Colonic mucosa (tissue), 4 donors: ENCODE measurements around the gene TBCK. TPM values are rescaled to one million over a fixed set of nuclear protein-coding genes. Genes with fewer than 3 reads are reported as not detected.

Source experiments
- DNase-seq: peaks from one replicate; pipeline ENCODE4 v3.0.0-alpha.2; 2020
- H3K27ac ChIP-seq: fragments of 200-600 bp; one replicate; pipeline ENCODE4 v1.8.0; 2021
- H3K27me3 ChIP-seq: fragments of 200-600 bp; one replicate; pipeline ENCODE4 v1.8.0; 2021
- H3K36me3 ChIP-seq: fragments of 200-600 bp; one replicate; pipeline ENCODE4 v1.8.0; 2021
- H3K4me1 ChIP-seq: fragments of 200-600 bp; one replicate; pipeline ENCODE4 v1.8.0; 2021; ENCODE audit warnings: mild to moderate bottlenecking
- H3K4me3 ChIP-seq: fragments of 200-600 bp; one replicate; pipeline ENCODE4 v1.8.0; 2021
- H3K9ac ChIP-seq, 2 donors: one replicate each; pipeline ENCODE4 v1.7.0; 2013; ENCODE audit warnings: control low read depth in 2 of 2, low read depth in 2 of 2, low read length in 2 of 2
- H3K9me3 ChIP-seq: fragments of 200-600 bp; one replicate; pipeline ENCODE4 v1.8.0; 2021
- intact Hi-C: fragments of 100-400 bp; cut with DNase I; formaldehyde crosslinking; loops from one replicate; pipeline ENCODE4 v1.14.1; 2022
- total RNA-seq, 2 donors: library from RNA; stranded (reverse); fragmentation: NEBNext Ultra II Directional in 1 of 2; extraction: Animal tissue kit (Norgen Biotek cat#: 25700) in 1 of 2; gene quantifications; one replicate each; pipeline ENCODE4 v1.2.1, GENCODE V29; 2021
- TF ChIP-seq, protein P1 (sequence below): fragments of 200-600 bp; IDR thresholded peaks from one replicate; pipeline ENCODE4 v1.8.0; 2022; ENCODE audit warnings: antibody characterized with exemption, mild to moderate bottlenecking
- donor health status: healthy.
- donor health status: DM: no; HTN: no; CAD: no.
- donor health status: DM: no; HTN: no; CAD: no.

TBCK gene
- total RNA-seq, 2 donors from 2014 or later: 27.4 to 33.9 TPM

GRCh38 chr4:106183551-106183950, 132.5 kb downstream of the TBCK start:
- intact Hi-C loops: no loop called here
- Histone ChIP-seq H3K4me3 (no peak overlapping the region), H3K27me3 (no peaks in the 10 kb centered on the region), H3K9ac (no peak overlapping the region), H3K4me1 (no peaks in the 10 kb centered on the region), H3K27ac (no peak overlapping the region), H3K36me3 (no peaks in the 10 kb centered on the region), H3K9me3 (no peaks in the 10 kb centered on the region)
- TF ChIP-seq, protein P1, sequence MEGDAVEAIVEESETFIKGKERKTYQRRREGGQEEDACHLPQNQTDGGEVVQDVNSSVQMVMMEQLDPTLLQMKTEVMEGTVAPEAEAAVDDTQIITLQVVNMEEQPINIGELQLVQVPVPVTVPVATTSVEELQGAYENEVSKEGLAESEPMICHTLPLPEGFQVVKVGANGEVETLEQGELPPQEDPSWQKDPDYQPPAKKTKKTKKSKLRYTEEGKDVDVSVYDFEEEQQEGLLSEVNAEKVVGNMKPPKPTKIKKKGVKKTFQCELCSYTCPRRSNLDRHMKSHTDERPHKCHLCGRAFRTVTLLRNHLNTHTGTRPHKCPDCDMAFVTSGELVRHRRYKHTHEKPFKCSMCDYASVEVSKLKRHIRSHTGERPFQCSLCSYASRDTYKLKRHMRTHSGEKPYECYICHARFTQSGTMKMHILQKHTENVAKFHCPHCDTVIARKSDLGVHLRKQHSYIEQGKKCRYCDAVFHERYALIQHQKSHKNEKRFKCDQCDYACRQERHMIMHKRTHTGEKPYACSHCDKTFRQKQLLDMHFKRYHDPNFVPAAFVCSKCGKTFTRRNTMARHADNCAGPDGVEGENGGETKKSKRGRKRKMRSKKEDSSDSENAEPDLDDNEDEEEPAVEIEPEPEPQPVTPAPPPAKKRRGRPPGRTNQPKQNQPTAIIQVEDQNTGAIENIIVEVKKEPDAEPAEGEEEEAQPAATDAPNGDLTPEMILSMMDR: no peak
- no peak for DNase-seq

DNA sequence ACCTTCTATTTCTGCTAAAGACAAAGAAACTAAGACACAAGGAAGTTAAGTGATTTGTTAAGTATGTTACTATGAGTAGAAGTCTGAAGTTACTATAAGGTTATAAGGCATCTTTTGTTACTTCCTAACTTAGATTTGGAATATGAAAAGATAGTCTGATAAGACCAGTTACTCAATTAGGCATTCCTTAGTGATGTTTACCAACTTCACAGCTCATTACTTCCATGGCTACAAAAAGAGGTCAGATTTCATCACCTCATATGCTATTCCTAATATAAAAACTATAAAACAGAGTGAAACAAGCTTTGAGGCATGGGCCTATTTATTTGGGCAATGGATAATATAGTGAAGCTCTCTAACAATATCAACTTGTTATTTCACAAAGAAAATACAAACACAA, 143.1 kb downstream of the TBCK start:
- TF ChIP-seq, protein P1: no peak
- no peaks in the 10 kb centered on the region for H3K36me3 ChIP-seq
- H3K9me3 ChIP-seq: no peaks in the 10 kb centered on the region
- H3K4me3 ChIP-seq: no peak overlapping the region
- H3K27ac ChIP-seq: no peak overlapping the region
- intact Hi-C loops: no loop called here
- H3K9ac ChIP-seq: no peak overlapping the region
- no peaks in the 10 kb centered on the region for H3K27me3 ChIP-seq
- no peak for DNase-seq
- no peaks in the 10 kb centered on the region for H3K4me1 ChIP-seq

- intact Hi-C loops: no loop called here
- TF ChIP-seq, protein P1: no peak
- Histone ChIP-seq H3K4me1 (no peaks in the 10 kb centered on the region), H3K4me3 (no peak overlapping the region), H3K36me3 (no peaks in the 10 kb centered on the region), H3K9me3 (no peaks in the 10 kb centered on the region), H3K27ac (no peak overlapping the region), H3K9ac (no peak overlapping the region), H3K27me3 (no peaks in the 10 kb centered on the region)
- DNase-seq: no peak
Measured at GRCh38 chr4:106165351-106166010, 150.5 kb downstream of the TBCK start.

DNA sequence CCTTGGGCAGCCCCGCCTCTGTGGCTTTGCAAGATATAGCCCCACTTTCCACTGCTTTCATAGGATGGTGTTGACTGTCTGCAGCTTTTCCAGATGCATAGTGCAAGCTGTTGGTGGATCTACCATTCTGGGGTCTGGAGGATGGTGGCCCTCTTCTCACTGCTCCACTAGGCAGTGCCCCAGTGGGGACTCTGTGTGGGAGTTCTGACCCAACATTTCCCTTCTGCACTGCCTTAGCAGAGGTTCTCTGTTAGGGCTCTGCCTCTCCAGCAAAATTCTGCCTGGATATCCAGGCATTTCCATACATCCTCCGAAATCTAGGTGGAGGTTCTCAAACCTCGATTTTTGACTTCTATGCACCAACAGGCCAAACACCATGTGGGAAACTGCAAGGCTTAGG, 153.7 kb downstream of the TBCK start:
- H3K36me3 ChIP-seq: no peaks in the 10 kb centered on the region
- no peak for DNase-seq
- no peak overlapping the region for H3K9ac ChIP-seq
- no peak overlapping the region for H3K4me3 ChIP-seq
- TF ChIP-seq, protein P1: no peak
- no peaks in the 10 kb centered on the region for H3K9me3 ChIP-seq
- no peaks in the 10 kb centered on the region for H3K4me1 ChIP-seq
- H3K27me3 ChIP-seq: no peaks in the 10 kb centered on the region
- no peak overlapping the region for H3K27ac ChIP-seq
- intact Hi-C loops: no loop called here

GRCh38 chr4:106160560-106160959, 155.4 kb downstream of the TBCK start:
- no peak overlapping the region for H3K9ac ChIP-seq
- intact Hi-C loops: no loop called here
- no peaks in the 10 kb centered on the region for H3K9me3 ChIP-seq
- H3K27ac ChIP-seq: no peak overlapping the region
- H3K27me3 ChIP-seq: no peaks in the 10 kb centered on the region
- H3K36me3 ChIP-seq: no peaks in the 10 kb centered on the region
- TF ChIP-seq, protein P1: no peak
- H3K4me3 ChIP-seq: no peak overlapping the region
- DNase-seq: no peak
- no peaks in the 10 kb centered on the region for H3K4me1 ChIP-seq
